NCI-H1436 treated with DMSO at 0.1 percent for 48 hours (cell line): ENCODE results near the gene TNNC1.

Source experiments
- DNase-seq: peaks from one replicate; lab custom pipeline; 2025; lab: John Stamatoyannopoulos, UW

TNNC1 gene

GRCh38 chr3:52458770-52459545 lies 5.1 kb upstream of the TNNC1 start:
- no peak for DNase-seq

GRCh38 chr3:52458031-52458760 lies 4.4 kb upstream of the TNNC1 start:
- DNase-seq: no peak

- DNase-seq: no peak
Observed at GRCh38 chr3:52456800-52457183, 3.0 kb upstream of the TNNC1 start.

GRCh38 chr3:52456169-52456799 lies 2.4 kb upstream of the TNNC1 start:
- DNase-seq: no peak

- no peak for DNase-seq
Observed at GRCh38 chr3:52455283-52456168, 1.7 kb upstream of the TNNC1 start, which contains the start of gene NISCH. NISCH (plus strand) TSS chr3:52455604; CDS start chr3:52455642, 38 bp downstream.

- DNase-seq: no peak
Observed at GRCh38 chr3:52454938-52455282, 1.1 kb upstream of the TNNC1 start.

- no peak for DNase-seq
Observed at GRCh38 chr3:52454250-52454937, 553 bp upstream of the TNNC1 start.

- no peak for DNase-seq
Observed at GRCh38 chr3:52452570-52453221, 1.1 kb downstream of the TNNC1 start.

- no peak for DNase-seq
Observed at GRCh38 chr3:52452126-52452525, 1.7 kb downstream of the TNNC1 start.

GRCh38 chr3:52451237-52452083 lies 2.4 kb downstream of the TNNC1 start:
- no peak for DNase-seq

GRCh38 chr3:52450489-52451236 lies 3.2 kb downstream of the TNNC1 start:
- no peak for DNase-seq

GRCh38 chr3:52447512-52448355 lies 6.1 kb downstream of the TNNC1 start:
- no peak for DNase-seq

- no peak for DNase-seq
Observed at GRCh38 chr3:52446631-52447511, 7.0 kb downstream of the TNNC1 start.

GRCh38 chr3:52446042-52446441 lies 7.8 kb downstream of the TNNC1 start:
- no peak for DNase-seq

GRCh38 chr3:52444860-52445793 lies 8.7 kb downstream of the TNNC1 start, which contains the start of gene SEMA3G:
SEMA3G (minus strand) TSS chr3:52445103; CDS start chr3:52445027, 76 bp downstream.
- DNase-seq: no peak
